Breast epithelium (tissue), 3 donors: Measurements from ENCODE around the gene ZBTB45.

ENCODE experiments used
- POLR2A ChIP-seq: fragments of 450-650 bp; IDR thresholded peaks from one replicate; pipeline ENCODE4 v1.6.1; 2016; ENCODE audit warnings: antibody characterized with exemption, mild to moderate bottlenecking, moderate library complexity
- POLR2AphosphoS5 ChIP-seq, 3 donors: sonication (generic); formaldehyde crosslinking; IDR thresholded peaks; one replicate each; pipeline ENCODE4 v1.6.1; 2017; ENCODE audit warnings: antibody characterized with exemption in 3 of 3
- TF ChIP-seq, protein P1 (sequence below), 3 donors: fragments of 450-650 bp; IDR thresholded peaks; one replicate each; pipeline ENCODE4 v1.5.1; 2016 to 2017; ENCODE audit warnings: antibody characterized with exemption in 3 of 3, mild to moderate bottlenecking in 3 of 3, moderate library complexity in 3 of 3

DNA sequence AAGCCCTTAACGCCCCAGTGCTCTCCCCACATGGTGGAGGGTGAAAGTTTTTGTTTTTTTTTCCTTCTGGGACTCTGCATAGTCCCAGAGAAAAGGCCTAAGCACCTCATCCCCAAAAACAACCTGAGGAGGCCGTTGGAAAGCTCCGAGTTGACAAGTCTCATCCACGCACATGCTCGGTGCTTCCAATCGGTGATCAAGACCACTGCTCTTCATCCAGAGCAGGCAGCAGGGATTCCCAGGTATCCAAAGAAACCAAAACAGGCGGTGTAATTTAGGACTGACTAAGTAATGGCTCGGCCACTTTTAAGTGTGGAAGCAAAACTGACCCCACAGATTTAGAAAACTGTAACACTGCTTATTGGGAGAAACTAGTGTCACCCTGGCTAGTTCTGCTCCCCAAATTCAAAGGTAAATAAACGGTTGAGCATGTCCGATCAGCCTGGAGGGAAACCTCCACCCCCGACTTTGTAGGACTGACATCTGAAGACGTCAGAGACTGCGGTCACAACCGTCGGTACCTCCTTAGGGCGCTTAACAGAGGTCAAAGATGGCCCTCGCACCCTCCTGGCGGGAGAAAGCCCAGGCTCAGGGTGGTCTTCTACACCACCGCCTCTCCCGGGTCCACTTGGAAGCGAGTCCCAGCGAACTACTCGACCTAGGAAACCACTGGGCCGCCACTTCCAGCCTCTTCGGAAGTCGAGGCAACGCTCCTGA lies 44.5 kb downstream of the ZBTB45 start:
- TF ChIP-seq, protein P1, sequence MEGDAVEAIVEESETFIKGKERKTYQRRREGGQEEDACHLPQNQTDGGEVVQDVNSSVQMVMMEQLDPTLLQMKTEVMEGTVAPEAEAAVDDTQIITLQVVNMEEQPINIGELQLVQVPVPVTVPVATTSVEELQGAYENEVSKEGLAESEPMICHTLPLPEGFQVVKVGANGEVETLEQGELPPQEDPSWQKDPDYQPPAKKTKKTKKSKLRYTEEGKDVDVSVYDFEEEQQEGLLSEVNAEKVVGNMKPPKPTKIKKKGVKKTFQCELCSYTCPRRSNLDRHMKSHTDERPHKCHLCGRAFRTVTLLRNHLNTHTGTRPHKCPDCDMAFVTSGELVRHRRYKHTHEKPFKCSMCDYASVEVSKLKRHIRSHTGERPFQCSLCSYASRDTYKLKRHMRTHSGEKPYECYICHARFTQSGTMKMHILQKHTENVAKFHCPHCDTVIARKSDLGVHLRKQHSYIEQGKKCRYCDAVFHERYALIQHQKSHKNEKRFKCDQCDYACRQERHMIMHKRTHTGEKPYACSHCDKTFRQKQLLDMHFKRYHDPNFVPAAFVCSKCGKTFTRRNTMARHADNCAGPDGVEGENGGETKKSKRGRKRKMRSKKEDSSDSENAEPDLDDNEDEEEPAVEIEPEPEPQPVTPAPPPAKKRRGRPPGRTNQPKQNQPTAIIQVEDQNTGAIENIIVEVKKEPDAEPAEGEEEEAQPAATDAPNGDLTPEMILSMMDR (IDR thresholded peaks at IDR 0.05) = no peak
- TF ChIP-seq POLR2A (no peak), POLR2AphosphoS5 (IDR thresholded peaks at IDR 0.05) (no peak)
